GM15510 (cell line): ENCODE measurements around the gene ANKRD66.

Experiments used
- POLR2A ChIP-seq: IDR thresholded peaks from 3 replicates; pipeline ENCODE4 v1.6.1; 2011; ENCODE audit warnings: borderline replicate concordance; ENCODE audit not compliant: insufficient read length; ENCODE audit errors: extremely low read depth

Gene ANKRD66

GRCh38 chr6:46808806-46809205, 62.1 kb downstream of the ANKRD66 start:
- TF ChIP-seq POLR2A = no peak
